Ishikawa (cell line): ENCODE data around the gene HEY2.

ENCODE experiments used
- CEBPB ChIP-seq: IDR thresholded peaks from 2 replicates; pipeline ENCODE4 v1.6.1; 2012
- EGR1 ChIP-seq: IDR thresholded peaks from 2 replicates; pipeline ENCODE4 v1.6.1; 2012
- EP300 ChIP-seq: IDR thresholded peaks from 2 replicates; pipeline ENCODE4 v1.6.1; 2012; ENCODE audit warnings: borderline replicate concordance
- FOXM1 ChIP-seq: IDR thresholded peaks from 2 replicates; pipeline ENCODE4 v1.6.1; 2012; ENCODE audit warnings: low read depth, borderline replicate concordance
- MAX ChIP-seq: IDR thresholded peaks from 2 replicates; pipeline ENCODE4 v1.6.1; 2012
- NFIC ChIP-seq: IDR thresholded peaks from 2 replicates; pipeline ENCODE4 v1.6.1; 2012
- RAD21 ChIP-seq: IDR thresholded peaks from 2 replicates; pipeline ENCODE4 v1.6.1; 2012; ENCODE audit warnings: low read depth
- TAF1 ChIP-seq: IDR thresholded peaks from 2 replicates; pipeline ENCODE4 v1.6.1; 2012; ENCODE audit warnings: low read depth, mild to moderate bottlenecking
- TEAD4 ChIP-seq: IDR thresholded peaks from 2 replicates; pipeline ENCODE4 v1.6.1; 2012
- YY1 ChIP-seq: IDR thresholded peaks from 2 replicates; pipeline ENCODE4 v1.6.1; 2012; ENCODE audit warnings: low read depth

DNA sequence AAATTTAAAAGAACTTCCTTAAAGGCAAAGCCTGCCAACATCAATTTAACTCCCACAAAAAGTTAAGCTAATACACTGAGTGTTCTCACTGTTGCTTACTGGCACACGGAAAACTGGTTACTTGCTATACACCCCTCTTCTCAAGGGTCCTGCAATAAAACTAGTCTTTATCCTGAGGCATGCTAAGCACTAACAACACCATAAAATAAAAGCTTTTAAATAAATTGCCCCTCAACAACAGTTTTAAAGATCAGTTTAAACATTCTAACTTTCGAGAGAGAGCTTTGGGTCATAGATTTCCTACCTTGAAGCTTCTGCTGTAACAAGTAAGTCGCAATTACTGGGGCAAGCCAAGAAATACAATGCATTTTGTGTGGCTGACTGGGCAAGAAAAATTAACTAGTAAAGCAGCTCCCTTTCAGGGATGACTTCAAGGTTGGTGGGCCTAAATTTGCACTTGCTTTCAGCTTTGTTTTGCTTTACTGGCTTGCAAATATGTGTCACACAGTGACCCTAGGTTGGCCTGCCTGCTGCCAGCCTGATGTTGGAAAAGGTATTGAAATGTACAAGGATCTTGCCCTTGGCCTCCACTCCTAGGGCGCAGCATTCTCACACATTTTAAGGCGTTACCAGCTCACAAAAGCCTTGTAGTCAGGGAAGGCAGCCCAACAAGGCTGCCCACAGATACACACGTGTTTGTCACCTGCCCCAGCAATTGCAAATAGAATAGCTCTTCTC lies 4.0 kb upstream of the HEY2 start:
- TF ChIP-seq YY1 (no peak), MAX (no peak), TEAD4 (no peak), EGR1 (no peak), EP300 (no peak), FOXM1 (no peak), RAD21 (no peak), NFIC (no peak), CEBPB (no peak), TAF1 (no peak)
